DND-41 (cell line): ENCODE measurements around the gene APOF.

Experiments used
- CTCF ChIP-seq: IDR thresholded peaks from 2 replicates; pipeline ENCODE4 v1.5.1; 2012; ENCODE audit warnings: borderline replicate concordance, low read length, moderate library complexity, mild to moderate bottlenecking; ENCODE audit not compliant: poor library complexity, severe bottlenecking; ENCODE audit errors: extremely low read depth
- EZH2 ChIP-seq: IDR thresholded peaks from 3 replicates; pipeline ENCODE4 v1.6.1; 2012; ENCODE audit warnings: borderline replicate concordance, low read depth, mild to moderate bottlenecking, moderate library complexity, low read length, inconsistent platforms; ENCODE audit not compliant: severe bottlenecking

DNA sequence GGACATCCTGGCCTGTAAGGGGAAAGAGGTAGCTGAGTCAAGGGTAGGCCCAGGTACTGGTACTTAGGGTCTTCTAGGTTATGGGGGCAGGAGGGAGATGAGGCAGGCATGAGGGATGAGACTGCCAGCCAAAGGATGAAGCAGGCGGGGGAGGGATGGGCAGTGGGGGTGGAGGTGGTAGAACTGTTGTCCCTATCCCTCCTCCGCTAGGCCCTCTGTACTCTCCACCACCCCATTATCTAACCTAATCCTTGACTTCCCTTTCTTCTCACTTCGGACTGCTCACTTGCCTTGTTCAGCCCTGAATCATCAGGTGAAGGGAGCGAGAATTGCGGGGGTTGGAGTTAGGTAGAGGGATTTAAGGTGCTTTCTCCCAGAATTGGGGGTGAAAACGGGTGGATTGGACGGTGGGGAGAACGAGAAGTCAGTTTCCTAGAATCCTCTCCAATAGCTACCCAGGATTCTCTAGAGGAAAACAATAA is 29.4 kb downstream of the APOF start:
- no peak for TF ChIP-seq CTCF
- no peak for TF ChIP-seq EZH2
